Muscle layer of colon (tissue), 2 donors: ENCODE data around the gene CASP4.
A peak's percentile ranks its signal among the peaks of the same experiment; 100 is the strongest.

ENCODE experiments used
- H3K27ac ChIP-seq: one replicate; pipeline ENCODE4 v1.7.0; 2013; ENCODE audit warnings: low read depth, mild to moderate bottlenecking, low read length, moderate library complexity
- H3K27me3 ChIP-seq, 2 donors: one replicate each; pipeline ENCODE4 v1.7.0; 2013; ENCODE audit warnings: low read length in 2 of 2, mild to moderate bottlenecking in 2 of 2; ENCODE audit not compliant: insufficient read depth in 2 of 2, control insufficient read depth in 1 of 2
- H3K36me3 ChIP-seq: one replicate; pipeline ENCODE4 v1.7.0; 2013; ENCODE audit warnings: mild to moderate bottlenecking, low read length; ENCODE audit not compliant: insufficient read depth
- H3K4me1 ChIP-seq: one replicate; pipeline ENCODE4 v1.7.0; 2013; ENCODE audit warnings: mild to moderate bottlenecking, low read length; ENCODE audit not compliant: insufficient read depth
- H3K4me3 ChIP-seq, 2 donors: one replicate each; pipeline ENCODE4 v1.7.0; 2013; ENCODE audit warnings: low read length in 2 of 2, low read depth in 1 of 2, mild to moderate bottlenecking in 1 of 2, moderate library complexity in 1 of 2
- H3K9ac ChIP-seq: one replicate; pipeline ENCODE4 v1.7.0; 2013; ENCODE audit warnings: low read length
- H3K9me3 ChIP-seq: one replicate; pipeline ENCODE4 v1.7.0; 2013; ENCODE audit warnings: mild to moderate bottlenecking, low read length
- donor health status: abdominal sarcoma.
- donor health status: Adenocarcinoma of cecum.

Gene CASP4

DNA sequence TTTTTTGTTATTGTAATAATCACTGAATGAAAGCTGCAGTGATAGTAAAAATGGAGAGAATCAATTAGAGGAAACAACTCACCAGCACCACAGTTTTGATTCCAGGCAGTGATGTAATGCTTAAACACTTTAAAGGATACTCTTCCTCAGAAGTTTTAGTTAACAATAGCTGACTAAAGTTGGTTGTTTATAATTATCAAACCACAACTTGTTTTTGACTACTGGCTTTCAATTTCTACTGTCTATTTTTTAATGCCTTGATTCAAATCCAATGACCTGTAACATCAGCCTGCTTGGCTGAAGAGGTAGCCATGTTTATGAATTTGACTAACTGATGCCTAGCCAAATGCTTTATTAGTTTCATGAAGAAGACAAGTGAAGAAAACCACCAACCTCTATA lies 51.9 kb downstream of the CASP4 start:
- no peak overlapping the region for H3K27ac ChIP-seq
- no peaks in the 10 kb centered on the region for H3K9me3 ChIP-seq
- no peaks in the 10 kb centered on the region for H3K27me3 ChIP-seq
- no peak overlapping the region for H3K9ac ChIP-seq
- peaks cover 4% of the 10 kb centered on the region for H3K4me1 ChIP-seq
- no peak overlapping the region for H3K4me3 ChIP-seq
- H3K36me3 ChIP-seq, result no peaks in the 10 kb centered on the region

- Histone ChIP-seq H3K4me1 (peaks cover 4% of the 10 kb centered on the region), H3K9ac (no peak overlapping the region), H3K9me3 (no peaks in the 10 kb centered on the region), H3K36me3 (no peaks in the 10 kb centered on the region), H3K27me3 (no peaks in the 10 kb centered on the region), H3K27ac (no peak overlapping the region), H3K4me3 (no peak overlapping the region)
Measured at GRCh38 chr11:104912102-104912501, 56.3 kb downstream of the CASP4 start.

- no peak overlapping the region for H3K9ac ChIP-seq
- no peak overlapping the region for H3K27ac ChIP-seq
- no peak overlapping the region for H3K4me3 ChIP-seq
- H3K27me3 ChIP-seq, result no peaks in the 10 kb centered on the region
- H3K36me3 ChIP-seq, result no peaks in the 10 kb centered on the region
- H3K9me3 ChIP-seq, result no peaks in the 10 kb centered on the region
- H3K4me1 ChIP-seq, result no peaks in the 10 kb centered on the region
Measured at GRCh38 chr11:104908186-104908531, 60.2 kb downstream of the CASP4 start.

DNA sequence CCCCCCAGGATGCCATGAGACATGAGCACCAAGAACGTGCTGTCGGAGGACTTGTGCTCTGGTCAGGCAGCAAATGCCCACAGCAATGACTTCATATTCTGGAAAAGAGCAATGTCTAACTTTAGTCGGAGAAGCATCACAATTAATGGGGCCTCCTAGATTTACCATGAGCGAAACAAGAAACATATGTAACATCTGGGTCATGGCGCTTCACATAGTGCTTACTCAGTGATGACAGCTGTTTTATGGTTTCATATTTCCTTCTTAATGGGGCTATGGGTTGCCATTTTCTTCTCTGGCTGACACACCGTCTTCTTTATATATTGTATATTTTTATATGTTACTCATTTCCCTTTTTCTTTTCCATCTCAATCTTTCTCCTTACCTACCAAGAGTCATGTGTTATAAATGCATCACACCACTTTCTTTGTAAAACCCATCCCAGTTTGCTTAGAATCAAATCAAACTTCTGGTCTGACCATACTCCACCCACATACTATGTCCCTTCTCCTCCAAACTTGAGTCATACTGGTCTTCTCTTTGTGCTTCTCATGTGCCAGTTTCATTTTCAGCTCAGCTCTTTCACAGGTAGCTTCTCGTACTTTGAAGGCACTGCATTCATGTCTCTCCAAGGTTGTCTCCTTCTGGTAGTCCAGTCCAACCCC lies 60.7 kb downstream of the CASP4 start:
- no peak overlapping the region for H3K9ac ChIP-seq
- H3K9me3 ChIP-seq, result no peaks in the 10 kb centered on the region
- H3K4me3 ChIP-seq, result no peak overlapping the region
- H3K4me1 ChIP-seq, result no peaks in the 10 kb centered on the region
- H3K36me3 ChIP-seq, result no peaks in the 10 kb centered on the region
- no peak overlapping the region for H3K27ac ChIP-seq
- no peaks in the 10 kb centered on the region for H3K27me3 ChIP-seq

- H3K9ac ChIP-seq, result no peak overlapping the region
- H3K27ac ChIP-seq, result no peak overlapping the region
- no peaks in the 10 kb centered on the region for H3K4me1 ChIP-seq
- H3K9me3 ChIP-seq, result no peaks in the 10 kb centered on the region
- H3K27me3 ChIP-seq, result no peaks in the 10 kb centered on the region
- no peaks in the 10 kb centered on the region for H3K36me3 ChIP-seq
- H3K4me3 ChIP-seq, result no peak overlapping the region
Measured at GRCh38 chr11:104905271-104905670, 63.1 kb downstream of the CASP4 start.

- no peak overlapping the region for H3K9ac ChIP-seq
- H3K4me1 ChIP-seq, result peaks cover 12% of the 10 kb centered on the region
- no peaks in the 10 kb centered on the region for H3K9me3 ChIP-seq
- no peaks in the 10 kb centered on the region for H3K27me3 ChIP-seq
- H3K4me3 ChIP-seq, result no peak overlapping the region
- H3K36me3 ChIP-seq, result no peaks in the 10 kb centered on the region
- H3K27ac ChIP-seq, result no peak overlapping the region
Measured at GRCh38 chr11:104899226-104899625, 69.1 kb downstream of the CASP4 start.

GRCh38 chr11:104898685-104899013 lies 69.7 kb downstream of the CASP4 start:
- Histone ChIP-seq H3K27ac (peak overlapping the region; percentile 17), H3K9me3 (no peaks in the 10 kb centered on the region), H3K36me3 (no peaks in the 10 kb centered on the region), H3K27me3 (no peaks in the 10 kb centered on the region), H3K9ac (no peak overlapping the region), H3K4me1 (peaks cover 12% of the 10 kb centered on the region), H3K4me3 (peak overlapping the region in 1 of 2 donors; percentile 15)

GRCh38 chr11:104897891-104898684 lies 70.3 kb downstream of the CASP4 start, which contains the start of gene CASP12:
TSS of gene CASP12 (minus strand) at chr11:104898460.
- Histone ChIP-seq H3K4me3 (peak within 1 kb of the TSS; percentile 15 to 25), H3K9ac (peak within 1 kb of the TSS; percentile 8)

GRCh38 chr11:104895634-104896033 lies 72.7 kb downstream of the CASP4 start:
- Histone ChIP-seq H3K4me1 (peaks cover 12% of the 10 kb centered on the region), H3K9me3 (no peaks in the 10 kb centered on the region), H3K9ac (no peak overlapping the region), H3K36me3 (peaks cover 4% of the 10 kb centered on the region), H3K4me3 (no peak overlapping the region), H3K27ac (no peak overlapping the region), H3K27me3 (no peaks in the 10 kb centered on the region)

More at GRCh38 chr11:104897891-104898684, 70.3 kb downstream of the CASP4 start, which contains the start of gene CASP12:
- H3K27me3 ChIP-seq, result no peaks in the 10 kb centered on the region
- peaks cover 12% of the 10 kb centered on the region for H3K4me1 ChIP-seq
- H3K9me3 ChIP-seq, result no peaks in the 10 kb centered on the region
- H3K36me3 ChIP-seq, result no peaks in the 10 kb centered on the region
- H3K27ac ChIP-seq, result peak within 1 kb of the TSS; percentile 17

GRCh38 chr11:104893876-104894275 lies 74.5 kb downstream of the CASP4 start:
- H3K27ac ChIP-seq, result no peak overlapping the region
- H3K36me3 ChIP-seq, result peaks cover 4% of the 10 kb centered on the region
- no peaks in the 10 kb centered on the region for H3K27me3 ChIP-seq
- H3K9ac ChIP-seq, result no peak overlapping the region
- no peaks in the 10 kb centered on the region for H3K9me3 ChIP-seq
- no peak overlapping the region for H3K4me3 ChIP-seq
- peaks cover 12% of the 10 kb centered on the region for H3K4me1 ChIP-seq
